ENCODE data around the gene AKR1C3.
"Not testable (repeated sequence)": the region's sequence is repeated elsewhere in the genome, so short reads cannot be mapped to it uniquely, and the experiment has no call there.

The AKR1C3 gene

GRCh38 chr10:5136468-5137087 lies 42.4 kb downstream of the AKR1C3 start:
- DNase-seq (ENCODE audit: low spot score) = no peak

GRCh38 chr10:5137699-5138098 lies 43.5 kb downstream of the AKR1C3 start:
- not testable (repeated sequence) for DNase-seq (ENCODE audit: low spot score)

- no peak for DNase-seq (ENCODE audit: low spot score)
Observed at GRCh38 chr10:5142199-5142598, 48.0 kb downstream of the AKR1C3 start.

GRCh38 chr10:5143137-5143536 lies 48.9 kb downstream of the AKR1C3 start:
- DNase-seq (ENCODE audit: low spot score) = no peak

- no peak for DNase-seq (ENCODE audit: low spot score)
Observed at GRCh38 chr10:5146920-5147254, 52.7 kb downstream of the AKR1C3 start.

- DNase-seq (ENCODE audit: low spot score) = no peak
Observed at GRCh38 chr10:5147255-5147980, 53.2 kb downstream of the AKR1C3 start.

GRCh38 chr10:5147981-5148677 lies 53.9 kb downstream of the AKR1C3 start:
- DNase-seq (ENCODE audit: low spot score) = no peak

GRCh38 chr10:5148678-5149032 lies 54.4 kb downstream of the AKR1C3 start:
- DNase-seq (ENCODE audit: low spot score) = no peak

GRCh38 chr10:5151076-5151475 lies 56.9 kb downstream of the AKR1C3 start:
- no peak for DNase-seq (ENCODE audit: low spot score)

GRCh38 chr10:5155951-5156350 lies 61.7 kb downstream of the AKR1C3 start:
- DNase-seq (ENCODE audit: low spot score) = no peak

Small RNA genes within 50 kb of the gene (small RNA-seq; reads per million reads assigned to genes)
- 0 to 0.76 reads per million in 2 experiments for gene RF00096
